ENCODE data around the gene SURF1.

- no peak for TF ChIP-seq CTCF (IDR thresholded peaks at IDR 0.05)
- TF ChIP-seq POLR2AphosphoS5 (IDR thresholded peaks at IDR 0.05): no peak
Measured at GRCh38 chr9:133331221-133331620, 25.1 kb downstream of the SURF1 start.

Data from esophagus muscularis mucosa (tissue), 3 donors.